ENCODE measurements around the gene FXYD4.
A peak's percentile ranks its signal among the peaks of the same experiment; 100 is the strongest.

FXYD4 gene

DNA sequence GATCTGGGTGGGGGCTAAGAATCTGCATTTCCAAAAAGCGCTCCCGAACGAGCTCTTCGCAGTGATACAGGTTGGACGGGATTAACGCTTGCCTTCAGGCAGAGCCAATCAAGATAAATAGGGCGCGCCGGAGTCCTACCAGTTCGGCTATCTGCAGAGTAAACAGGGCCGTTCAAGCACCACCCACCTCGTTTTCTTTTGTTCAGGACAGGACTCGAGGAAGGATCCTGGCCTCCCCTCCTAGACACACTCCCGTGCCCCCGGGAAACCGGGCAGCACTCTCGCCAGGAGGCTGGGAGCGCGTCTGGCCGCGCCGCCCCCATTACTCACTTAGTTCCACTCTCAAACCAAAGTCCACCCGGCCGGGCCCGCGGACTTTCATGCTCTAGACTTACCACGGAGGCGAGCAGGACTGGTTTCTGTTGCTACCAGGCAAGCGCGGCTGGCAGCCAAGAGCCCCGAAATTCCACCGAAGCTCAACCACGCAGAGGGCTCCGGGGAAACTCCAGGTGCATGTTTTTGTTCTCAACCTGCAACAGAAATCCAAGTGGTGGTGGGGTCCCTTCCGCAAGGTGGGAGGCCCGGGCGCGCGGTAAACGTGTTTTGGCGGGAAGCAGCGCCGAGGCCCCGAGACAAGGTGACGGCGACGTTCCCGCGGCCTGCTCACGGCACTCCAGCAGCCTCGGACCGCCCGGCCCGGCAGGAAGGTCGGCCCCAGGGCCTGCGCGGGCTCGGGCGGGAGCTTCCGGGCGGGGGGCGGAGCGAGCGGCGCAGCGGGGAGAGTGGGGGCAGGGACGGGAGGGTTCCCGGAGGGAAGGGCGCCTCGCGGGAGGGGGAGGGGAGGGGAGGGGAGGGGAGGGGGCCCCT, 24.9 kb downstream of the FXYD4 start:
- peak in 1 of 2 donors; percentile 47 for DNase-seq (ENCODE audit: low read depth in 2 of 2)

- peak in 1 of 2 donors; percentile 49 for DNase-seq (ENCODE audit: low read depth in 2 of 2)
These were observed 25.6 kb downstream of the FXYD4 start for GRCh38 chr10:43396928-43397624.

DNA sequence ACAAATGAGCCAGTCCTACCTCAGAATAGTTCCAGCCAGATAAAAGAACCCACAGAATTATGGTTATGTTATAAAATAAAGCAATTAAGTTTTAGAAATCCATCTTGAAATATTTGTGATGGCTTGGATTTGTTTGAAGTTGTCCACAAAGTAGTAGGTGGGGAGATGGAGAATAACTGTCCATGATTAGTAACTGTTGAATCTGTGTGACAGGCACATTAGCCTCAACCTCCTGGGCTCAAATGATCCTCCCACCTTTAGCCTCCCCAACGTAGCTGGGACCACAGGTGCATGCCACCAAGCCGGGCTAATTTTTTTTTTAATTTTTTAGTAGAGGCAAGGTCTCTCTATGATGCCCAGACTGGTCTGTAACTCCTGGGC, 27.5 kb downstream of the FXYD4 start:
- DNase-seq (ENCODE audit: low read depth in 2 of 2) = no peak

DNA sequence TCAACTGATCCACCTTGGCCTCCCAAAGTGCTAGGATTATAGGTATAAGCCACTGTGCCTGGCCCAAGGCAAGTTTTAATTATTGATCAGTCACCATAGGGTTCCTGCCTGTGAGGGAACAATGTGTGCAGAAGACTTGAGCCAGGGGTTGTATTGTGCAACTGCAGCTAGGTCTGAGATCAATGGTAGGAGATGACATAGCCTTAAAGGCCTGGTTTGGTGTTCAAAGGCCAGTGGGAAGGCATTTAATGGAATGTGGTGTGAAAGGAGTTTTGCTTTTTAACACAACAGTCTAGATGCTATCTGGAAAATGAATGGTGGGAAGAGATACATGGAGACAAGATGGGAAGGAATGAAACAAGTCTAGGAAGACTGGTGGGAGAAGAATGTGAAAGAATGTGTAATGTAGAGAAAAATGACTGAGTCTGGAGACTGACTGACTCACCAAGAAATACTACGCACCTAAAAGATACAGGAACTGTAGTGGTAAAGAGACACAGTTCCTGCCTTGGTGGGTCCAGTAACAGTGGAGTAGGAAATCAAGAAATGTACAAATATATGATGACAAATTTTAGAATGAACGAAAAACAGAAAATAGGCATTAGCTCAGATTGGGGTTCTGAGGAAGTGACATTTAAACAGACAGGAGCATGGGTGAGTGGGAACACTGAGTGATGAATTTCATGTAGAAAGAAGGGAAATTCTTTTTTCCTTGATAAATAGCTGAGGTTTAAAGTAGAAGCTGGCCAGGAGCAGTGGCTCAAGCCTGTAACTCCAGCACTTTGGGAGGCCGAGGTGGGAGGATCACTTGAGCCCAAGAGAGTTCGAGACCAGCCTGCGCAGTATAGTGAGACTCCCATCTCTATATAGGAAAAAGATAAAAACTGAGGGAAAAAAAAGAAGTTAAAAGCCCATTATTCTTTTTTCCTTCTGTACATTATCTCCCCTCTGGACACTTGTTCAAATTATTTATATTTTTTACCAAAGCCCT, 28.2 kb downstream of the FXYD4 start:
- no peak for DNase-seq (ENCODE audit: low read depth in 2 of 2)

GRCh38 chr10:43401627-43402026, 30.2 kb downstream of the FXYD4 start:
- DNase-seq (ENCODE audit: low read depth in 2 of 2) = no peak

DNA sequence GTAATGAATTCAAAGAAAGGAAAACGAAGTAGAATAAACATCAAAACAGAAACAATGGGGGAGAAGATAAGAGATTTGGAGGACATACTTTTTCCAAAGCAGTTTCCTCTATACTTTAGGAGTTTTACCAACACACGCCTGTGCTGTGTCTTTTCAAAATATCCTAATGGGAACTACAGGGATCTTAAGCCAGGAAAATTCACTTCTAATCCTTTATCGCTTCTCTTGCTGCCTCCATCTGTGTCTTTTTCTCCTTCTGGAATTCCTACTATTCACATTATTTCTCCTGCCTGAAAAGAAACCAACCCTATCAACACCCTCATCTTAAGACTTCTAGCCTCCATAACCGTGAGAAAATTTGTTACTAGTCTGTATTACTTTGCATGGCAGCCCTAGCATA, 30.7 kb downstream of the FXYD4 start:
- DNase-seq (ENCODE audit: low read depth in 2 of 2) = no peak

- no peak for DNase-seq (ENCODE audit: low read depth in 2 of 2)
These were observed 31.5 kb downstream of the FXYD4 start for GRCh38 chr10:43402880-43403452.

DNA sequence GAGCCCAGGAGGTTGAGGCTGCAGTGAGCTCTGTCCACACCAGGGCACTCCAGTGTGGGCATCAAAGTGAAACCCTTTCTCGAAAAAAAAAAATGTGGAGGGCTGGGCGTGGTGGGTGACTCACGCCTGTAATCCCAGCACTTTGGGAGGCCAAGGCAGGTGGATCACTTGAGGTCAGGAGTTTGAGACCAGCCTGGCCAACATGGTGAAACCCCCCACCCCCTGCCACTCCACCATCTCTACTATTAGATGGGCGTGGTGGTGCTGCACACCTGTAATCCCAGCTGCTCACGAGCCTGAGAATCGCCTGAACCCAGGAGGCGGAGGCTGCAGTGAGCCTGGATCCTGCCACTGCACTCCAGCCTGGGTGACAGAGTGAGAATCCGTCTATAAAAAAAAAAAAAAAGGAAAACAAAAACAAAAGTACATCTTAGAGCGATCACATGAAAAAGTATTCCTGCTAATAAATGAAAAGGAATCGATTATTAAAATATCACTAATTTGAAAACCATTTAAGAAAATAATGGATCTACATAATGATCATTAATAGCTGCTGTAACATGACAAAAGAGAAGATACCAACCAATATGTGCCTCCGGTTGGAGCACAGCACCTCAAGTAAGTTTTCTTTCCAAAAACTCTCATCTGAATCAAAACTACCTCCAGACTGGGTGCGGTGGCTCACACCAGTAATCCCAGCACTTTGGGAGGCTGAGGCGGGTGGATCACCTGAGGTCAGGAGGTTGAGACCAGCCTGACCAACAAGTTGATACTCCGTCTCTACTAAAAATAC, 32.7 kb downstream of the FXYD4 start:
- DNase-seq (ENCODE audit: low read depth in 2 of 2) = no peak

DNA sequence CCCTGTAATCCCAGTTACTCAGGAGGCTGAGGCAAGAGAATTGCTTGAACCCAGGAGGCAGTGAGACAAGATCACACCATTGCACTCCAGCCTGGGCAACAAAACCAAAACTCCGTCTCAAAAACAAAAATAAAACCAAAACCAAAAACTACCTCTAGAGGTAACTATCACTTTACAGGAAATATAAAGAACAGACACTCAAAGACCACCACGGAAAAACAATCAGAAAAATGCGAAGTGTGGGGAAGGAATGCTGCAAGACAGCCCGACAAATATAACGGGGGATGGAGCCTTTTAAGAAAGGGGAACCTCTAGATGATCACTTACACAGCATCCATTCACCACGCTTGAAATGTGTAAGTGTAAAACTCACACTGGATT, 33.3 kb downstream of the FXYD4 start:
- DNase-seq (ENCODE audit: low read depth in 2 of 2) = no peak

- peak in 1 of 2 donors; percentile 26 for DNase-seq (ENCODE audit: low read depth in 2 of 2)
These were observed 35.7 kb downstream of the FXYD4 start for GRCh38 chr10:43407148-43407575.

DNA sequence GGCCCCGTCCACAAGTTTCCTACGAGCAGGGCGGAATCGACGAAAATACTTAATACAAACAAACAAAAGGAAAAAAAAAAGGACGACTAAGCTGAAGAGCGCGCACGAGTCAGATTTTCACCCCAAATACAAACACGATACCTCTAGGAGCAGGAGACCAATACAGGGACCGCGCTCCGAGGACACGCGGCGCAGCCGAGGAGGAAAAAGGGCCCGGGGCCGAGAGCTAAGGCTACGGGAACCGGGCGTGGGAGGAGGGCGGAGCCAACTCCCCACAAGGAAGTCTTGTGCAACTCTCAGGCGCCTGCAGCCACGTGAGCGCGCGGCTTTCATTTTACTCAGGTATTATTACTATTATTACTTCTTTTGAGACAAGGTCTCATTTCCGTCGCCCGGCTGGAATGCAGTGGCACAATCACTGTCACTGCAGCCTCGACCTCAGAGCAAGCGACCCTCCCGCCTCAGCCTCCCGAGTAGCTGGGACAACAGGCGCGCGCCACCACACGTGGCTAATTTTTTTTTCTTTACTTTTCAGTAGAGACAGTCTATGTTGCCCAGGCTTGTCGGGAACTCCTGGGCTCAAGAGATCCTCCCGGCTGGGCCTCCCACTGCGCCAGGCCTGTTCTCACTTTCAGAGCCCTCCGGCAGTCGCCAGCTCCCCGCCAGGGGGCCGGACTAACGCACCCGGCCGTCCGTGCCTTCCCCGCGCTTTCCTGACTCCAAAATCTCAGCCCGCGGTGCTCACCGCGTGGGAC, 36.3 kb downstream of the FXYD4 start:
- peak in 1 of 2 donors; percentile 70 for DNase-seq (ENCODE audit: low read depth in 2 of 2)

DNA sequence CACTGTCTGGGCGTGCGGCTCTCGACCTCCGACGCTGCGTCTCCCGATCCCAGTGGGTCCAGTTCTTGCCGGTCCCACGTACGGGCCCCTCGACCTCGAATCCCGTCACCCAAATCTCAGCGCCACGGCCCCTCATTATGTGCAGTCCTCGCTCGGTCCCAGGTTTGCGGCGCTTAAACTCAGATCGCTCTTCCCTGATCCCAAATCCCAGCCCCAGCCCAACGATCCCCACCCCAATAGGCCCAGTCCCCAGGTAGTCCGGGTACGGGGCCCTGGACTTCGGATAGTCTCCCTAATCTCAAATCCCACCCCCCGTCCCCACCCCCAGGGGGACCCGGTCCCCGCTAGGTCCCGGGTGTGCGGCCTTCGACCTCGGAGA, 36.9 kb downstream of the FXYD4 start:
- no peak for DNase-seq (ENCODE audit: low read depth in 2 of 2)

DNA sequence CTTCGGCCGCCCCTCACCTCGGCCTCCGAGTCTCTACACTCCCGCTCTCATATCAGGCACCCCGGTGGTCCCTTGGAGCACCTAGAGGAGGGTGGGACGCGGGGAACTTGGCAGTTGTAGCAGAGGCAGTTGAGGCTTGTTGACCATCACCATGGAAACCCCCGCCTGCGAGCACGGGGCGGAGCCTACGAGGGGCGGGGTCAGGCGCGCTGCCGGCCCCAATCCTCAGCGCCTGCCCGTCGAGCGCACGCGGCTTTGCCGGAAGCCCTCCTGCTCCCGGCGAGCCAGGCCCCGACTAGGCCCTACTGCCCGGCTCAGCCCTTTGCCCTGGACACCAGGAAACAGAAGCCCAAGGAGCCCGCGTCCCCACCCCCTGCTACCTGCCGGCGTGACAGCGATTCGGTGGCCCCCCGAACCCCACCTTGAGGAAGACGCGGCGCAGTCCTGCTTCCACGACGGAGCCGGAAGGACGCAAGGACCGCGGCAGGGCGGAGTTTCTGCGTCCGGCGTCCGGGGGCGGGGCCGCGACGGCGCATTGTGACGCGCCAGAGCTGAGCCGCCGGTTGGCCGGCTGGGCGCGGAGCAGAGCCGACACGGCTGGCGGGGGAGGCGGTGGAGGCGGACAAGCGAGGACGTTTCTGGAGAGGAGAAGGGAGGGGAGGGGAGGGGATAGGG, 37.4 kb downstream of the FXYD4 start, which contains the start of gene HNRNPF:
Gene HNRNPF (minus strand): TSS at position 477 of the 675 bp plus-strand sequence. CDS start 21,302 bp downstream, outside the sequence.
- DNase-seq (ENCODE audit: low read depth in 2 of 2) = peak; percentile 86 to 87

- DNase-seq (ENCODE audit: low read depth in 2 of 2) = peak in 1 of 2 donors; percentile 55
These were observed 38.1 kb downstream of the FXYD4 start for GRCh38 chr10:43409385-43410109.

DNA sequence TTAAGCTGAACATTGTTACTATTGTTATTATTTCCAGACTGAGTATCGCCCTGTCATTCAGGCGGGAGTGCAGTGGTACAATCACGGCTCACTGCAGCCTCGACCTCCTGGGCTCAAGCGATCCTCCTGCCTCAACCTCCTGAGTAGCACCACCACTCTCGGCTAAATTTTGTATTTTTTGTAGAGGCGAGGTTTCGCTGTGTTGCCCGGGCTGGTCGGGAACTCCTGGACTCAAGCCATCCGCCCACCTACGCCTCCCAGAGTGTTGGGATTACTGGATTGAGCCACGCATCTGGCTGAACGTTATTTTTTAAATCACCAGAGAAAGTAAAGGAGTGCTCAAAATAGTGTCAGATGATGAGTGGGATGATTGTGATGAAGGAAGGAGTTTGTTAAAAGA, 38.9 kb downstream of the FXYD4 start:
- no peak for DNase-seq (ENCODE audit: low read depth in 2 of 2)

- no peak for DNase-seq (ENCODE audit: low read depth in 2 of 2)
These were observed 40.1 kb downstream of the FXYD4 start for GRCh38 chr10:43411536-43411935.

- DNase-seq (ENCODE audit: low read depth in 2 of 2) = no peak
These were observed 44.1 kb downstream of the FXYD4 start for GRCh38 chr10:43415544-43415943.

GRCh38 chr10:43417950-43418768, 46.7 kb downstream of the FXYD4 start:
- peak in 1 of 2 donors; percentile 15 for DNase-seq (ENCODE audit: low read depth in 2 of 2)

Measured in stimulated activated CD8-positive, alpha-beta memory T cell treated with anti-CD3 and anti-CD28 coated beads, Interleukin-2, amount 100 ng/mL, for 1 hour (primary cell).